Measurements from ENCODE around the gene SEMA3B.

DNA sequence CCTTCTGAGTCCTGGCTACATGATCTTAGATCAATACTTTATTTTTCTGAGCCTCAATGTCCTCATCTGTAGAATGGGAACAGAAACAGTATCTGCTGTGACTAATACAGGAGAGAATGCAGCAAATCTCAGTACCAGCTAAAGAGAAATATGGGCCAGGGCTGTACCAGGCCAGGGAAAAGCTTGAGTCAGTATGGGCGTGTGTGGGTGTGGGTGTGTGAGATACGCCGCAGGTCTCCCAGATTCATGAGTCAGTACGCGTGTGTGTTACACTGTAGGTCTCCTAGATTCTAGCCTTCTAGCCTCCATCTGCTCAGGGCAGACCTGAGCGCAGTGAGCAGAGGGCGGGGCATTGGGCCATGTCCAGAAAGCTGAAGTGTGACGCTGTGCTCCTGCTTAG is 17.7 kb upstream of the SEMA3B start:
- TF ChIP-seq ZFP3 (CRISPR knock-in tag; IDR thresholded peaks at IDR 0.05) (no peak), RARB (CRISPR knock-in tag; IDR thresholded peaks at IDR 0.05) (no peak), CREB5 (CRISPR knock-in tag; IDR thresholded peaks at IDR 0.05; ENCODE audit: low read depth) (no peak), PATZ1 (CRISPR knock-in tag; IDR thresholded peaks at IDR 0.05; ENCODE audit: borderline replicate concordance) (no peak)
